Body of pancreas (tissue), 4 donors: Measurements from ENCODE around the gene GALNT2.

Experiments used
- CTCF ChIP-seq, 7 experiments: fragments of 450-650 bp in 4 of 7; fragments of 200-600 bp in 3 of 7; sonication (generic) in 3 of 7; IDR thresholded peaks; one replicate each; pipeline ENCODE4 v1.5.1; 2016 to 2019; ENCODE audit warnings: antibody characterized with exemption in 7 of 7
- POLR2A ChIP-seq, 3 donors: fragments of 450-650 bp; IDR thresholded peaks; one replicate each; pipeline ENCODE4 v1.6.1; 2016; ENCODE audit warnings: antibody characterized with exemption in 3 of 3, mild to moderate bottlenecking in 2 of 3

DNA sequence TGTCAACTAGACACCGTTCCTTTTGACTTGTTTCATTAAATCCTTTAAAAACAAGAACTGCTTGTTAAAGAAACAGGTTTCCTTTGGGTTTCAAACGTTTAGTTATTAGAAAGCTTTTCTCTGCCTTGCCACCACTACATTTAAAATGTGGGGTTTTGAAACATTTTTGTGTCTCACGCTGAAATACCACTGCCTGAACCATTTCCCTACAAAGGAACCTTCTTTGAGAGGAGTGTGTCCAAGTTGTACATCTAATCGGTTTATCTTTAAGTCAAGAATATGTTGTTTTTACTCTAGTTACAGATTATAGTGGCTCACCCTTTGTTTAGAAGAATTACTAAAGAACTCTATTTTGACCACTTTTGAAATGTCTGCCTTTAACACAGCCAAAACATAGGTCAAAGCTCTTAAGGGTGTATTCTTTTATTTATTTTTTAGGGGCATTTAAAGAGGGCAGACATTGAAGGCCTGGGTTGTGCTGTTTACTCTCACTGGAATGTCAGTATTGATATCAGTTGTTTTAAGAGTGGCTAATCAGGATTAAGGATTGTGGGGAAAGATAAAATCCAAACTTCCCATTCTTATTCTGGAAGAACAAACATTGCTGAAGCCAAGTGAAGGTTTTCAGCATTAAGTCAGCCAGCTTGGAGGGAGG, 143.4 kb downstream of the GALNT2 start:
- no peak for TF ChIP-seq CTCF (IDR thresholded peaks at IDR 0.05)
- TF ChIP-seq POLR2A (IDR thresholded peaks at IDR 0.05), result no peak
